ENCODE data around the gene SCGB1D1.

SCGB1D1 gene, protein sequence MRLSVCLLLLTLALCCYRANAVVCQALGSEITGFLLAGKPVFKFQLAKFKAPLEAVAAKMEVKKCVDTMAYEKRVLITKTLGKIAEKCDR

GRCh38 chr11:62190011-62190410 lies at the start of gene SCGB1D1:
TSS of gene SCGB1D1 (plus strand) at chr11:62190216. CDS start at chr11:62190285, 69 bp downstream.
- FAIRE-seq (no peak), DNase-seq (ENCODE audit: extremely low spot score, insufficient read length, low read depth) (no peak)

- FAIRE-seq (no peak), DNase-seq (ENCODE audit: extremely low spot score, insufficient read length, low read depth) (no peak)
Measured at GRCh38 chr11:62140304-62141110, 49.5 kb upstream of the SCGB1D1 start.

DNA sequence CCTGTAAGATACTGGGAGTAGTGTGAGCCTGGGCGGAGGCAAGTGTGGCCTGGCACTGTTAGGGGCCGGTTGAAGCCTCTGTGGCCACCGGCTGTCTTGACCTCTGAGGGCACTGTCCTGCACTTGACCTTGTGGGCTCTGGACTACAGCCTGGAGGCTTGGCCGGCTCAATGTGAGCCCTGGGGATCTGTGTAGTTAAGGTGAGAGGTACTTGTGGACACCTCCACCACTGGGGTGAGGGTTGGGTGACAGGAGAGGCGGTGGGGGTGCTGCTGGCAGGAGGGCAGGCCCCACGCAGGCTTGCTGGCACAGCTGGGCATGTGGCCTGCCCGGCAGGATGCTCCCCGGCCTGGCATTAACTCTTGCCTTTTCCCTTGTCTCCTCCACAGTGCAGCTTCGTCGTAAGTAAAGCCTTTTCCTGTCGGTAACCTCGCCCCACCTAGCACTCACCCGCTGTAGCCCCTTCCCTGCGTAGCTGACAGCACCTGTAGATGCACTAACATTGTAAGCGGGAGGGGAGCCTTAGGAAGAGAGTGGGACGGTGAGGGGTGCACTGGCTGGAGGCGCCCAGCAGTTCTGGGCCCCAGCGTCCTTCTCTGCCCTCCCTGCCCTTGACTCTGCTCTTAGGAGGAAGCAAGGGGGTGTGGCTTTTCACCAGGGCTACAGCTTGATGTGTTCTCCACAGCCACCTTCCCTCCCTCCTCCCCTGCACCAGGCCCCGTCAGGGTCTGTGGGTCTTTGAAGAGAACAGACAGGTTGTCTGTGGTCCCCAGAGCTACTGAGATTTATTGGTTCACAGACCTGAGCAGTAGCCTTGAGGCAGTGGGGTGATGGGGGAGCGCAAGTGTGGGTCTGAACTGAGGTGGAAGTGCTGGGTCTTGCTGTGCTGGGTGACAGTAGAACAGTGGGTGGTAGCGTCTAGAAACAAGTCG lies 48.6 kb upstream of the SCGB1D1 start:
- DNase-seq (ENCODE audit: extremely low spot score, insufficient read length, low read depth) (no peak), FAIRE-seq (no peak)

DNA sequence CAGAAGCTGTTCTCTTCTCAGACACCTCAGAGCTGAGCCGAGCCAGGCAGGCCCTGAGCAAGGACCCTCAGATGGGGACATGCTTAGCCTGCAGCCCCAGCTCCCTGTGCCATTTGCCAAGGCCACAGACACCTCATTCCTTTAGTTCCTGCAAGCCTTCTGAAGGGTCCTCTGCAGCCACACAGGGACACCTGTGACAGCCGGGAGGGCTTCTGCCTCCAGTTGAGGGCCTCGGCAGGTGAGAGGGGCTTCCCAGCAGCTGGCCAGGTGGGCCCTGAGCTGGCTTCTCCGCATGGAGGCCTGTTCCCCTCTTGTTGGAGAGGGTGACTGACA lies 48.0 kb upstream of the SCGB1D1 start:
- FAIRE-seq, result no peak
- no peak for DNase-seq (ENCODE audit: extremely low spot score, insufficient read length, low read depth)

- DNase-seq (ENCODE audit: extremely low spot score, insufficient read length, low read depth) (no peak), FAIRE-seq (no peak)
Measured at GRCh38 chr11:62142921-62143320, 47.1 kb upstream of the SCGB1D1 start.

GRCh38 chr11:62143727-62144126 lies 46.3 kb upstream of the SCGB1D1 start:
- no peak for DNase-seq (ENCODE audit: extremely low spot score, insufficient read length, low read depth)
- FAIRE-seq, result no peak

- FAIRE-seq (no peak), DNase-seq (ENCODE audit: extremely low spot score, insufficient read length, low read depth) (no peak)
Measured at GRCh38 chr11:62144641-62145255, 45.3 kb upstream of the SCGB1D1 start.

DNA sequence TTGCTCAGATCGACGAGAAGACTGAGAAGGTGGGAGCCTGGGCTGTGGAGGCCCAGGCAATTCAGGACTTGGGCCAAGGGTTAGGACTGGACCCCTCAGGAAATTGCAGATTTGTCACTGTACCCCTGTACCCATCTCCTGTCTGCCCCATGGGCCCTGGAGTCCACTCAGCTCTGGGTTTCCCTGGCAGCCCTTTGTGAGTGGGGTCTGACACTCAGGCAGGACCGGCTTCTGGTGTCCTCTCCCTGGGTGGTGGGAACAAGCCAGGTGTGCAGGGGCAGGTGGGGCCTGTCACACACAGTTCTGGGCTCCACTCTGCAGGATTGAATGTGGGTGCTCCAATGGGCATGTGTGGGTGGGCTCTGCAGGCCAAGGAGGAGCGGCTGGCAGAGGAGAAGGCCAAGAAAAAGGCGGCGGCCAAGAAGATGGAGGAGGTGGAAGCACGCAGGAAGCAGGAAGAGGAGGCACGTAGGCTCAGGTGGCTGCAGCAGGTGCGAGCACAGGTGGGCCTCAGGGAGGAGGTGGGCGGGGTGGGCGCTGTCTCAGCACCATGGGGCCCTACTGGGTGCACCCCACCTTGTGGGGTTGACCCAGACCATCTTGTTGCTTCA lies 44.6 kb upstream of the SCGB1D1 start:
- no peak for DNase-seq (ENCODE audit: extremely low spot score, insufficient read length, low read depth)
- FAIRE-seq, result no peak

DNA sequence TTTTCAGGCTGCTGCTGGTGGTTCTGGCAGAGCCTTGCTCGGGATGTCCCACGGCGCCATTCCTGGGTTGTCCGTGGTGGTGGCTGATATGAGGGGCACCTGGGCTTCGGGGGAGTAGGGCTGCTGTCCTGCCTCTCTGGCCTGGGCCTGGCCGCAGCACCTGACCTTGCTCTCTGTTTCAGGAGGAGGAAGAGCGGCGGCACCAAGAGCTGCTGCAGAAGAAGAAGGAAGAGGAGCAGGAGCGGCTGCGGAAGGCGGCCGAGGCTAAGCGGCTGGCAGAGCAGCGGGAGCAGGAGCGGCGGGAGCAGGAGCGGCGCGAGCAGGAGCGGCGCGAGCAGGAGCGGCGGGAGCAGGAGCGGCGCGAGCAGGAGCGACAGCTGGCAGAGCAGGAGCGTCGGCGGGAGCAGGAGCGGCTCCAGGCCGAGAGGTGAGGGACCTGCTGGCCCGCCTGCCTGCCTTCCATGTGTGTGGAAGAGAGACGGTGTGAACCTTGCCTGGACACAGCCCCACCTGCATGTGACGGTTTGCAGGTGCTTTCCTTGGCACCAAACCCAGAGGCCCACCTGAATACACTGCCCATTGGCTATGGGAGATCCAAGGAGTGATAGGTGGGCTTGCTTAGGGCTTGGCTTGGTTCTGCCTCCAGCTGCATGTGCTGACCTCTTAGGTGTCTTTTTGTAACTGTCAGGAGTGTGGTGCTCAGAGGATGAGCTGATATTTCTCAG lies 43.4 kb upstream of the SCGB1D1 start:
- FAIRE-seq (no peak), DNase-seq (ENCODE audit: extremely low spot score, insufficient read length, low read depth) (no peak)

DNA sequence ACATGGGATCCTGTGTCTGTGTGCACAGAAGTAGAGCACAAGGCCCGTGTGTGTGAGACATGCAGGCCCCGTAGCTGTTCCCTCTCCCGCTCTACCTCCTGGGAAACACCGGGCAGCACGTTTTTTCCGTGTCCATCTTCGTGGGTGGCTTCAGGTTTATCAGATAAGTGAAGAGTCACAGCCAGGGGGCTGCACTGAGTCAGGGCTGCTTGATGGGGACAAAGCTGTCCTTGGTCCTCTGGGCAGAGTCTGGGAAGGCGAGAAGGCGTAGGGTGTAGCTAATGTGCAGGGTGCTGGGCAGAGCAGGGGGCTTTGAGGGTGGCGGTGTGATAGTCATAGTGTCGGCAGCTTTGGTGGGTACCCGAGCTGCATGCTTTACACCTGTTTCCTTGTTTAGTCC lies 42.5 kb upstream of the SCGB1D1 start:
- DNase-seq (ENCODE audit: extremely low spot score, insufficient read length, low read depth) (no peak), FAIRE-seq (no peak)

GRCh38 chr11:62148271-62148980 lies 41.6 kb upstream of the SCGB1D1 start:
- no peak for DNase-seq (ENCODE audit: extremely low spot score, insufficient read length, low read depth)
- no peak for FAIRE-seq

GRCh38 chr11:62149986-62150886 lies 39.8 kb upstream of the SCGB1D1 start:
- FAIRE-seq (no peak), DNase-seq (ENCODE audit: extremely low spot score, insufficient read length, low read depth) (no peak)

- FAIRE-seq (no peak), DNase-seq (ENCODE audit: extremely low spot score, insufficient read length, low read depth) (no peak)
Measured at GRCh38 chr11:62150887-62151736, 38.9 kb upstream of the SCGB1D1 start.

DNA sequence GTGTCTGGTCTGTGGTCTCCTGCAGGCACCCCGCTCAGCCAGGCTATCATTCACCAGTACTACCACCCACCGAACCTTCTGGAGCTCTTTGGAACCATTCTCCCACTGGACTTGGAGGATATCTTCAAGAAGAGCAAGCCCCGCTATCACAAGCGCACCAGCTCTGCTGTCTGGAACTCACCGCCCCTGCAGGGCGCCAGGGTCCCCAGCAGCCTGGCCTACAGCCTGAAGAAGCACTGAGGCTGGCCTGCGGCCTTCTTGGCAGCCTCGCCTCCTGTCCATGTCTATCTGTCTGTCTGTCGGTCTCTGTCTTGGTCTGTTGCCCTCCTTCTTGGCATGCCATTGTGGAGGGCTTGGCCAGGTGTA lies 38.3 kb upstream of the SCGB1D1 start:
- no peak for FAIRE-seq

GRCh38 chr11:62152245-62153086 lies 37.5 kb upstream of the SCGB1D1 start:
- no peak for FAIRE-seq
- no peak for DNase-seq (ENCODE audit: extremely low spot score, insufficient read length, low read depth)

More for the DNA sequence above, 38.3 kb upstream of the SCGB1D1 start:
- no peak for DNase-seq (ENCODE audit: extremely low spot score, insufficient read length, low read depth)

- no peak for FAIRE-seq
- no peak for DNase-seq (ENCODE audit: extremely low spot score, insufficient read length, low read depth)
Measured at GRCh38 chr11:62153087-62153395, 37.0 kb upstream of the SCGB1D1 start.
